Measurements from ENCODE around the gene RBM19.
"Not testable (repeated sequence)": the region's sequence is repeated elsewhere in the genome, so short reads cannot be mapped to it uniquely, and the experiment has no call there.

The RBM19 gene

DNA sequence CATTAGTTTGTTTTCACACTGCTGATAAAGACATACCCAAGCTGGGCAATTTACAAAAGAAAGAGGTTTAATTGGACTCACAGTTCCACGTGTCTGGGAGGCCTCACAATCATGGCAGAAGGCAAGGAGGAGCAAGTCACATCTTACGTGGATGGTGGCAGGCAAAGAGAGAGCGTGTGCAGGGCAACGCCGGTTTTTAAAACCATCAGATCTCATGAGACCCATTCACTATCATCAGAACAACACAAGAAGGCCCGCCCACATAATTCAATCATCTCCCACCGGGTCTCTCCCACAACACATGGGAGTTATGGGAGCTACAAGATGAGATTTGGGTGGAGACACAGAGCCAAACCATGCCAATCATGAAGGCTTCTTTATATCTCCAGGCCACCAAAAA is 34.1 kb upstream of the RBM19 start:
- not testable (repeated sequence) for H3K36me3 ChIP-seq (ENCODE audit: insufficient read depth, low read length); H3K9me3 ChIP-seq (ENCODE audit: low read length); H3K4me1 ChIP-seq (ENCODE audit: insufficient read depth, low read length); H2AFZ ChIP-seq (ENCODE audit: low read depth, low read length); H3K4me3 ChIP-seq (ENCODE audit: low read length)
- peaks cover 36% of the 10 kb centered on the region for H3K27me3 ChIP-seq (ENCODE audit: insufficient read depth, low read length)

DNA sequence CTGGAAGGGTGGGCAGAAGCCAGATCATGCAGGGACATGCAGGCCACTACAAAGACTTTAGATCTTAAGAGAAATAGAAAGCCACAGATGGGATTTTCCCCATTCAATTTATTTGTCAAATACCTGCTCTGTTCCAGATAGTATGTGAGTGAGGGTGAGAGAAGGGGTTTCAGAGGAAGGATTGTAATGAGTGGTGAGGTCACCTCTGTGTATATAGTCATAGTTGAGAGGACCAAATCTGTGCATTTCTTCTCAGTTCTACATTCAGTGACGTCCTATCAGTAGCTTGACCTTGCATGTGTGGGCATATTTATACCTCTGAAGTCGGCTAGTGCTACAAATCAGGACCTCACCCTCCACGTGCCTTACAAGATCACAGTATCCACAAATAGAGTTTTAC is 31.2 kb upstream of the RBM19 start:
- Histone ChIP-seq H3K4me3 (ENCODE audit: low read length) (no peak overlapping the region), H3K27me3 (ENCODE audit: insufficient read depth, low read length) (peaks cover 25% of the 10 kb centered on the region), H3K4me1 (ENCODE audit: insufficient read depth, low read length) (no peaks in the 10 kb centered on the region), H3K9me3 (ENCODE audit: low read length) (no peaks in the 10 kb centered on the region), H3K36me3 (ENCODE audit: insufficient read depth, low read length) (no peaks in the 10 kb centered on the region), H2AFZ (ENCODE audit: low read depth, low read length) (no peak overlapping the region)

DNA sequence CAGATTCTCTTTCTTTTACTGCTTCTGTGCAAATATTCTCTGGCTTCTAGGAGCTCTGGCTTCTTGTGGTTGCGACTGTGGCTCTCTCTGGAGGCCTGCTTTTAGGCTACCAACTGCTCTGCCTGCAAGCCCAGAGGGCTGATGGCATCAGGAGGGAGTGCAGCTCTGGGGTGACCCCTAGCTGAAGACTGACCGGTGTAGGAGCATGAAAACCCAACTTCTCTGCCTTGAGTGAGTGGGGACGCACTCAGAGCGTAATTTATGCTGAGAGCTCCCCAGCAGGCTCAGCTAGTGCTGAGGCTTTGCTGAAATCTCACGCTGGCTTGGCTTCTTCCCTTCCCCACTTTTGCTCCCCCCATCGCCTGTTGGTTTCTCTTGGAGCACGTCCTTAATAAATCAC is 29.9 kb upstream of the RBM19 start:
- Histone ChIP-seq H3K36me3 (ENCODE audit: insufficient read depth, low read length) (no peaks in the 10 kb centered on the region), H3K4me3 (ENCODE audit: low read length) (no peak overlapping the region), H3K4me1 (ENCODE audit: insufficient read depth, low read length) (no peaks in the 10 kb centered on the region), H2AFZ (ENCODE audit: low read depth, low read length) (no peak overlapping the region), H3K27me3 (ENCODE audit: insufficient read depth, low read length) (peaks cover 26% of the 10 kb centered on the region), H3K9me3 (ENCODE audit: low read length) (no peaks in the 10 kb centered on the region)

DNA sequence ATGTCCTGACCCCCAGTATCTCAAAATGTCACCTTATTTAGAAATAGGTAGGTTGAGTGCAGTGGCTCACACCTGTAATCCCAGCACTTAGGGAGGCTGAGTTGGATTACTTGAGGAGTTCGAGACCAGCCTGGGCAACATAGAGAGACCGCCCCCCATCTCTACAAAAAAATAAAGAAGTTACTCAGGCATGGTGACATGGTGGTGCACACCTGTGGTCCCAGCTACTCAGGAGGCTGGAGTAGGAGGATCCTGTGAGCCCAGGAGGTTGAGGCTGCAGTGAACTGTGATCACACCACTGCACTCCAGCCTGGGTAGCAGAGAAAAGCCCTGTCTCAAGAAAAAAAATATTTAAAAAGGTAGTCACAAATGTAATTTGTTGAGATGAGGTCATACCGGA is 27.9 kb upstream of the RBM19 start:
- H3K4me3 ChIP-seq (ENCODE audit: low read length), result no peak overlapping the region
- no peaks in the 10 kb centered on the region for H3K36me3 ChIP-seq (ENCODE audit: insufficient read depth, low read length)

DNA sequence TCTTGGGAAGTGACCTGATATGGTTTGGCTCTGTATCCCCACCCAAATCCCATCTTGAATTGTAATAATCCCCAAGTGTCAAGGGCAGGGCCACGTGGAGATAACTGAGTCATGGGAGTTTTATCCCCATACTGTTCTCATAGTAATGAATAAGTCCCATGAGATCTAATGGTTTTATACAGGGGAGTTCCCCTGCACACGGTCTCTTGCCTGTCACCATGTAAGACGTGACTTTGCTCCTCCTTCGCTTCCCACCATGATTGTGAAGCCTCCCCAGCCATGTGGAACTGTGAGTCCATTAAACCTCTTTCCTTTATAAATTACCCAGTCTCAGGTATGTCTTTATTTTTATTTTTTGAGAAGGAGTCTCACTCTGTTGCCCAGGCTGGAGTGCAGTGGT is 26.6 kb upstream of the RBM19 start:
- peaks cover 26% of the 10 kb centered on the region for H3K27me3 ChIP-seq (ENCODE audit: insufficient read depth, low read length)
- H3K9me3 ChIP-seq (ENCODE audit: low read length); H3K4me3 ChIP-seq (ENCODE audit: low read length); H2AFZ ChIP-seq (ENCODE audit: low read depth, low read length); H3K36me3 ChIP-seq (ENCODE audit: insufficient read depth, low read length); H3K4me1 ChIP-seq (ENCODE audit: insufficient read depth, low read length): not testable (repeated sequence)

More for the DNA sequence above, 27.9 kb upstream of the RBM19 start:
- Histone ChIP-seq H3K9me3 (ENCODE audit: low read length) (no peaks in the 10 kb centered on the region), H3K27me3 (ENCODE audit: insufficient read depth, low read length) (peaks cover 27% of the 10 kb centered on the region), H3K4me1 (ENCODE audit: insufficient read depth, low read length) (no peaks in the 10 kb centered on the region), H2AFZ (ENCODE audit: low read depth, low read length) (no peak overlapping the region)

DNA sequence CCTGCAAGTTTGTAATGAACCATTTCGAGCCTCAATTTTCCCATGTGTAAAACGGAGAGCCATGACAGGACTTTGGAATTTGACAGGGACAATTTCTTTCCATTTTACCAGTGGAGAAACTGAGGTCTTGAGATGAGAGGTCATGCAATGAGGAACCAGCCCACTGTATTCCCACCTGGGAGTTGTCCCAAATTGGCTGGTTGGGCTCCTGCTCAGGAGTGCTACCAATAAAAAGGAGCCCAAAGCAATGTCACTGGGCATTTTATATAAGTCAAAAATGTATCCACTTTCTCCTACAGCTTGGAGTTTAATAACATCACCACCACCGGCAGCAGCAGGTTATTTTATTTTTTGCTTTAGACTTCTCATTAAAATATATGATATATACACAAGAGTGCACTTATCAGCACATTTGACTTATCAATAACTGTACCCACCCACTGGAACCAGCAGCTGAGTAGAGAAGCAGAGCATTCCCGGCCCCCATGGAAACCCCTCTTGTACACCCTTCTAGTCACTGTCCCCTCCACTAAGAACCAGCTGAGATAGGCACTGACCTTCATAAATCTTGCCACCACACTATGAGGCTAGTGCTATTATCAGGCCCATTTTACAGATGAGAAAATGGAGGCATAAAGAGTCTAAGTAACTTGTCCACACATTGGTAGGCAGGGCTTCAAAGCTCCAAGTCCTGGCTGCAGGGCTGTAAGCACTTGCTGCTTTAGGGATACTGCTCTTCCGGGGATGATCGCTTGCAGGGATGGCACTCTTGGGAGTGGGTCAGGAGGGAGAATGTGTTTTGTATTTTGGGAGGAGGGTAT is 25.3 kb upstream of the RBM19 start:
- H3K9me3 ChIP-seq (ENCODE audit: low read length), result no peaks in the 10 kb centered on the region
- H3K4me1 ChIP-seq (ENCODE audit: insufficient read depth, low read length), result no peaks in the 10 kb centered on the region
- no peak overlapping the region for H2AFZ ChIP-seq (ENCODE audit: low read depth, low read length)
- H3K27me3 ChIP-seq (ENCODE audit: insufficient read depth, low read length), result peaks cover 20% of the 10 kb centered on the region
- H3K4me3 ChIP-seq (ENCODE audit: low read length), result no peak overlapping the region
- no peaks in the 10 kb centered on the region for H3K36me3 ChIP-seq (ENCODE audit: insufficient read depth, low read length)

DNA sequence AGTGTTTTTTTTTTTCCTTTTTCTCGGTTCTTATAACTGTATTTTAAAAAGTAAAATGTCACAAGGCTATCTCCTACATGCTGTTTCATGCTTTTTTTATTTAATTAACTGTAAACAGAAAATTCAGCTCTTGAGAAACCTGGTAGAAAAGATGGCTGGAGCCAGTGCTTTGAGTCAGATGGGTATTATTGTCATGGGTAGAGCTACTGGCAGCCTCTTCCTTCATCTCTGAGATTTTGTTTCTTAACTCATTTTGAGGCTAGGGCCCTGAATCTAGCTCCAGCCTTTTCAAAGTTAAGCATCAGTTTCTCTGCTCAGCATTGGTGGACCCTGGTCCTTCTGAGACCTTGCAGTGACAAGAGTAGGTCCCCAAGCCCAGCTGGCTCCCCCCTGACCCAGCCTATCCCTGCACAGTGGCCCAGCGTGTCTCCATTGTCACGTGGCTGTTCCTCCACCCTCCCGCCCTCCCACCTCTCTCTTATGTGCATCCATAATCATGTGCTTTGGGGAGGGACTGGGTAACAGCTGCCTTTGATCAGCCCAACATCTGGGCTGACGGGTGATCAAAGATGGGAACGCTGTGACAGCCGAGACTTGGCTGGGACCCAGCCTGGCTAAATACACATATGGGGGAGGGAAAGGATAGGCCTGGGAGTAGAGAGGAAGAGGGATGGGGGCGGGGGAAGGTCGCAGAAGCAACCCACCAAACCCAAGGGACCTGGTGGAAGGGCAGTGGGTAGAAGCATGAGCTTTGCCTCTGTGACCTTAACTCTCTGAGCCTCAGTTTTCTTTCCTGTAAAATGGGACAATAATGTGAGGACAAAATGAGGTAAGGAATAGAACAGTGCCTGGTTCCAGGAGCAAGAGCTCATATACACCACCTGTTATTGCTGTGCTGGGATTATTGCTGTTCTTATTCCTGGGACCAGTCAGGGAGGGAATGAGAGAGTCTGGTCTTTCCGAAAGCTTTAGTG is 24.4 kb upstream of the RBM19 start:
- Histone ChIP-seq H3K4me3 (ENCODE audit: low read length) (no peak overlapping the region), H3K27me3 (ENCODE audit: insufficient read depth, low read length) (peaks cover 14% of the 10 kb centered on the region), H3K4me1 (ENCODE audit: insufficient read depth, low read length) (no peaks in the 10 kb centered on the region), H3K36me3 (ENCODE audit: insufficient read depth, low read length) (no peaks in the 10 kb centered on the region), H2AFZ (ENCODE audit: low read depth, low read length) (no peak overlapping the region), H3K9me3 (ENCODE audit: low read length) (no peaks in the 10 kb centered on the region)

DNA sequence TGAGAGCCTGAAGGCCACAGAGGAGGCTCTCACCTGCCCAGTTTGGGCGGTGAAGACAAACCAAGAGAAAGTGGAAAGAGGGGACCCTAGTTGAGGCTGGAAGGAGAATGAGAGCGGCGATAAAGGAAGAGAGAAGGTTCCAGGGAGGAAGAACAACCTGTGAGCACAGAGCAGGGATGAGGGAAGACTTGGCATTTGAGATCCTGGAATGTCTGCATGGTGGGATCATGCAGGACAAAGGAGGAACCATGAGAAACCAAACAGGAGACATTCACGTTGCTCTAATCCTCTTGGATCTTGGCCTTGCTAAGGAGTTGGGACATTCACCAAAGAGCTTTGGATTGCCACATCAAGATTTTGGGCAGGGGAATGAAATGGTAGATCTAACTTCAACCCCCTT is 22.9 kb upstream of the RBM19 start:
- Histone ChIP-seq H3K36me3 (ENCODE audit: insufficient read depth, low read length) (no peaks in the 10 kb centered on the region), H3K4me3 (ENCODE audit: low read length) (no peak overlapping the region), H3K4me1 (ENCODE audit: insufficient read depth, low read length) (no peaks in the 10 kb centered on the region), H3K27me3 (ENCODE audit: insufficient read depth, low read length) (peaks cover 10% of the 10 kb centered on the region), H3K9me3 (ENCODE audit: low read length) (no peaks in the 10 kb centered on the region), H2AFZ (ENCODE audit: low read depth, low read length) (no peak overlapping the region)

DNA sequence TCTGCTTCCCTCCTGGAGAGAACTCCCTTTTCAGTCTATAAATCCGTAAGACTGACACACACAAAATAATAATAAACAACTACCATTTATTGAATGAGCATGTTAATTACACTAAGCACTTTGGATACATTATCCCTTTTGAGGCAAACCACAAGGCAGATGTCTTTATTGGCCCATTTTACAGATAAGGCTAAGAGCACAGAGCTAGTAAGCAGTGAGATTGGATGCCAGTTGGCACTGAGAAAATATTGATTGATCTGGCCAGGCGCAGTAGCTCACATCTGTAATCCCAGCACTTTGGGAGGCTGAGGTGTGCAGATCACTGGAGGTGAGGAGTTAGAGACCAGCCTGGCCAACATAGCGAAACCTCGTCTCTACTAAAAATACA is 21.9 kb upstream of the RBM19 start:
- Histone ChIP-seq H3K27me3 (ENCODE audit: insufficient read depth, low read length) (peaks cover 8% of the 10 kb centered on the region), H3K36me3 (ENCODE audit: insufficient read depth, low read length) (no peaks in the 10 kb centered on the region), H3K9me3 (ENCODE audit: low read length) (no peaks in the 10 kb centered on the region), H3K4me3 (ENCODE audit: low read length) (no peak overlapping the region), H2AFZ (ENCODE audit: low read depth, low read length) (no peak overlapping the region), H3K4me1 (ENCODE audit: insufficient read depth, low read length) (no peaks in the 10 kb centered on the region)

DNA sequence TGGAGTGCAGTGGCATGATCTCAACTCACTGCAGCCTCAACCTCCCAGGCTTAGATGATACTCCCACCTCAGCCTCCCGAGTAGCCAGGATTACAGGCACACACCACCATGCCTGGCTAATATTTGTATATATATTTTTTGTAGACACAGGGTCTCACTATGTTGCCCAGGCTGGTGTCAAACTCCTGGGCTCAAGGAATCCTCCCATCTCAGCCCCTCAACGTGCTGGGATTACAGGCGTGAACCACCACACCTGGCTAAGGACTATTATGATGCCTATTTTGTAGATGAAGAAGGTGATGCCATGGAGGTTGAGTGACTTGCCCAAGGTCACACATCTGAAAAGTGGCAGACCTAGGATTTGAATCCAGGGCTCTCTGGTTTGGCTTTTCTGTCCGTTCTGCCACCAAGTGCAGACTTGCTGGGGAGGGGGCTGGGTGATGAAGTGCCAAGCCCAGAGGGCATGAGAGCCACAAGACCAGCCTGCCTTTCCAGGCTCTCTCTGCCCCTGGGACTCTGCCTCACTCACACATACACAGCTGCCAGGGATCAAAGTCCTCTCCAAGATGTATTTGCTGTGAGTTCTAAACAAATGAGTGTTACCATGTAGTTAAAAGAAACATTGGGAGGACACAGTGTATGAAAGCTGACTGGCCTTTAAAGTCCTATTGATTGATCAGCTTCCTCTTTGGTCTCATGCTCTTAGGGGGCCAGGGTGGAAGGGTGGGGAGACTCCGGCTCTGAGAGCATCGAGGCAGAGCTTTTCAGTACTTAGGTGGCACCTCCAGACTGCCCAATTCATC is 21.3 kb upstream of the RBM19 start:
- H2AFZ ChIP-seq (ENCODE audit: low read depth, low read length), result no peak overlapping the region
- H3K27me3 ChIP-seq (ENCODE audit: insufficient read depth, low read length), result peaks cover 8% of the 10 kb centered on the region
- no peaks in the 10 kb centered on the region for H3K9me3 ChIP-seq (ENCODE audit: low read length)
- no peak overlapping the region for H3K4me3 ChIP-seq (ENCODE audit: low read length)
- no peaks in the 10 kb centered on the region for H3K4me1 ChIP-seq (ENCODE audit: insufficient read depth, low read length)
- no peaks in the 10 kb centered on the region for H3K36me3 ChIP-seq (ENCODE audit: insufficient read depth, low read length)

DNA sequence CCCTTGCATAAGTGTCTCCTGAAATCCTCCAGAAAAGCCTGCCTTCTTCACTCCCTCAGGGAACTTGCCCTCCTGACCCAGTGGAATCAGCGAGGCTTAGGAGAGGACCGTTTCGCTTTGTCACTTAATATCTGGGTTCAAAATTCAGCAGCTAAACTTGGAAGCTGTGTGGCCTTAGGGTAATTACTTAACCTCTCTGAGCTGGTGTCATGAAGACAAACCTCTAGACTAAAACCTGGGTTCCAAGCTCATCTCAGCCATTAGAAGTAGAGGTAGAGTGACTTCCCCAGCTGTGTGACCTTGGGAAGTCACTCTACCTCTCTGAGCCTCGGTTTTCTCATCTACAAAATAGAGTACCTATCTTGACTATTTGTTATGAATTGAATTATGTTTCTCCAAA is 18.3 kb upstream of the RBM19 start:
- Histone ChIP-seq H3K27me3 (ENCODE audit: insufficient read depth, low read length) (peaks cover 4% of the 10 kb centered on the region), H3K4me1 (ENCODE audit: insufficient read depth, low read length) (no peaks in the 10 kb centered on the region), H3K9me3 (ENCODE audit: low read length) (no peaks in the 10 kb centered on the region), H3K4me3 (ENCODE audit: low read length) (no peak overlapping the region), H3K36me3 (ENCODE audit: insufficient read depth, low read length) (no peaks in the 10 kb centered on the region), H2AFZ (ENCODE audit: low read depth, low read length) (no peak overlapping the region)

DNA sequence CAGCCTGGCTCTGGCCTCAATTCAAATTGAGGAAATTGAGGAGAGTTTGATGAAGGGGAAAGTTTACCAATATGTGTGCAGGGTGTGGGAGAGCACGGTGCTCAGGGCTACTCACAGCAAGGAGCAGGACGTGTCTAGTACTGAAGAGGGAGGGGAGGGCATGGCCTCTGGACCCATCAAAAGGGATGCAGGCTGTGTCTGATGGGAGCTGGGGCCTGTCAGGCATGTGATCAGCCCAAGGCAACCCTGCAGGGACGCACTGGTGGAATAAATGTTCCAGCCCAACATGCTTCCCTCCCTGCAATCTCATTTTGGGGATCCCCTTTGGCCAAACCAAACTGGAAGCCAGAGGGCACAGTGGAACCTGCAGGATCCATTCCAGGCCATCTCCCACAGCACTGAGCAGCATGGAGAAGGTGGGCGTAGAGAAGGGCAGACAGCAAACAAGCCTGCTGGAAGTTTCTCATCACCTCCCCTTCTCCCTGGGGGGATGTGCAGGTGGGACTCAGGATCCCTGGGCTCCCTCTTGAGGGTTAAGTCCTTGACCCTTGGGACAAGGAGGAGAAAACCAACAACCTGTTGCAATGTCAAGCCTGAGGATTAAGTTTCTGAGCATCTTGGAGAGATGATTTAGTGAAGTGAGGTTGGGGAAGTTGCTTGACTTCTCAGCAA is 17.8 kb upstream of the RBM19 start:
- no peaks in the 10 kb centered on the region for H3K9me3 ChIP-seq (ENCODE audit: low read length)
- H3K4me1 ChIP-seq (ENCODE audit: insufficient read depth, low read length), result no peaks in the 10 kb centered on the region
- no peak overlapping the region for H3K4me3 ChIP-seq (ENCODE audit: low read length)
- no peaks in the 10 kb centered on the region for H3K36me3 ChIP-seq (ENCODE audit: insufficient read depth, low read length)
- no peak overlapping the region for H2AFZ ChIP-seq (ENCODE audit: low read depth, low read length)
- H3K27me3 ChIP-seq (ENCODE audit: insufficient read depth, low read length), result peaks cover 1% of the 10 kb centered on the region
